Measurements from ENCODE around the gene STIM2.

STIM2 gene

GRCh38 chr4:26878794-26879391, 18.3 kb downstream of the STIM2 start:
- no peak for TF ChIP-seq ZFX (IDR thresholded peaks at IDR 0.05; ENCODE audit: borderline replicate concordance)
- H3K27ac ChIP-seq = no peak overlapping the region

DNA sequence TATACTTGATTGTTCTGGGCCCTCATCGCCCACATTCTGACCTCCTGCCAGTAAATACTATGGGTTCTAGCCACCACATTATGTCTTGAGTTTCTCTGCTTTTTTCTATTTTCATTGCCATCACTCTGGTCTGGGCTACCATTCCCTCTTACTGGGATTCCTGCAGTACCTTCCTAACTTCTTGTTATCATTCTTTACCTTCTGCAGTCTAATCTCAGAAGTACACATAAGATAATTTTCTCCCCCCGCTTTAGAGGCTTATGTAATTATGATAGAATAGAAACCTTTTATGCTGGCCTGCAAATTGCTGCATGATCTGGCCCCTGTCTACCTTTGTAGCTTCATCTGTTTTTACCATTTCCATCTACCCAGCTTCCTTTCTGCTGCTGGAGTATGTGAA, 19.2 kb downstream of the STIM2 start:
- no peak overlapping the region for H3K27ac ChIP-seq
- TF ChIP-seq ZFX (IDR thresholded peaks at IDR 0.05; ENCODE audit: borderline replicate concordance) (no peak), CTCF (IDR thresholded peaks at IDR 0.05) (no peak)

DNA sequence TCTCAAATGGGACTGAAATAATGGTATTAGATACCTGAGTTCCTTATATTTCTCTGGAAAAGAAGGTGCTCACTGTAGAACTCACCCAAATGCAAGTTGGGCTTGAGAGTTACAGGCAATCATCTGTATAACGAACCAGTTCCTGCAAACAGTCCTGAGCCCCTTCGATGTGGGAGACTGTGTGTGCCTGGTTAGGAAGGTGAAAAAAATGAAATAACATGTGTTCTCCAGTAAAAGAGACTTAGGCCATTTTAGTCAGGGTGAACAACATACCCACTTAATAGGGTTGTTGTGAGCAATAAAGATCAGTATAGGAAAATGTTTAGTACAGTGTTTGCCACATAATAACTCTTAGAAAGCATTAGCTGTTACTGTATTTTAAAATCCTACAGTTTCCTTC, 23.4 kb downstream of the STIM2 start:
- no peak overlapping the region for H3K27ac ChIP-seq
- TF ChIP-seq CTCF (IDR thresholded peaks at IDR 0.05) (no peak), ZFX (IDR thresholded peaks at IDR 0.05; ENCODE audit: borderline replicate concordance) (no peak)

GRCh38 chr4:26884486-26884988, 23.9 kb downstream of the STIM2 start:
- H3K27ac ChIP-seq = no peak overlapping the region
- no peak for TF ChIP-seq ZFX (IDR thresholded peaks at IDR 0.05; ENCODE audit: borderline replicate concordance)
- no peak for TF ChIP-seq CTCF (IDR thresholded peaks at IDR 0.05)

GRCh38 chr4:26885912-26886274, 25.3 kb downstream of the STIM2 start:
- H3K27ac ChIP-seq = no peak overlapping the region
- TF ChIP-seq ZFX (IDR thresholded peaks at IDR 0.05; ENCODE audit: borderline replicate concordance) (no peak), CTCF (IDR thresholded peaks at IDR 0.05) (no peak)

- no peak for TF ChIP-seq ZFX (IDR thresholded peaks at IDR 0.05; ENCODE audit: borderline replicate concordance)
- no peak for TF ChIP-seq CTCF (IDR thresholded peaks at IDR 0.05)
- no peak overlapping the region for H3K27ac ChIP-seq
Measured at GRCh38 chr4:26887143-26887542, 26.5 kb downstream of the STIM2 start.

DNA sequence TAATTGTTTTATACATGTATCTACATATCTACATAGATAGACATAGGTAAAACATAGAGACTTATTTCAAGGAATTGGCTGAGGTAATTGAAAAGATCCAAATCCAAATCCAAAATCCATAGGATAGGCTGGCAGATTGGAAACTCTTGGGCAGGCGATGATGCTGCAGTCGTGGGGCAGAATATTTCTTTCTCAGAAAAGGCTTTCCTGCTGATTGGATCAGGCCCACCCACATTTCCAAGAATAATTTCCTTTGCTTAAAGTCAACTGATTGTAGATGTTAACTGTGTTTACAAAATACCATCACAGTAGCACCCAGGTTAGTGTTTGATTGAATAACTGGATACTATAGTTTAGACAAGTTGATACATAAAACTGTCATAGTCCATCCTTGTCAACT, 27.2 kb downstream of the STIM2 start:
- TF ChIP-seq CTCF (IDR thresholded peaks at IDR 0.05) = no peak
- TF ChIP-seq ZFX (IDR thresholded peaks at IDR 0.05; ENCODE audit: borderline replicate concordance) = no peak
- H3K27ac ChIP-seq = no peak overlapping the region

DNA sequence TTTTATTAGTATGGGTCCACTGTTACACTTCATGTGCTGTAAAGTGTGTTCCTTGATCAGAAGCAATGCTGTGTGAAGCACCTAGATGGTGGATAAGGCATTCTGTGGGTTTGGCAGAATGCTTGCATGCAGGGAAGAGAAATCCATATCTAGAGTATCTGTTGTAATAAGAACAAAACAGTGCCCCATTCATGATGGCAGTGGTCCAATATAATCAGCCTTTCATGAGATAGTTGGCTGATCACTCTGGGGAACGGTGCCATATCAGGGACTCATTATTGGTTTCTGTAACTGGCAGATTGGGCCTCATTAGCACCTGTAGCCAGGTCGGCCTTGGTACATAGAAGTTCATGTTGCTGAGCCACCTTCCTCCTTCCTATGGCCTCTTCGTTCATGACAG, 28.7 kb downstream of the STIM2 start:
- TF ChIP-seq ZFX (IDR thresholded peaks at IDR 0.05; ENCODE audit: borderline replicate concordance) = no peak
- TF ChIP-seq CTCF (IDR thresholded peaks at IDR 0.05) = no peak
- no peak overlapping the region for H3K27ac ChIP-seq

Data from 22Rv1 (cell line).